Inferior parietal cortex (tissue), 1 donor: ENCODE data around the gene PROSER3.
"Not testable (repeated sequence)": the region's sequence is repeated elsewhere in the genome, so short reads cannot be mapped to it uniquely, and the experiment has no call there.

Experiments used
- DNase-seq: peaks from one replicate; pipeline ENCODE4 v3.0.0-alpha.2; 2016; ENCODE audit errors: extremely low spot score

PROSER3 gene

DNA sequence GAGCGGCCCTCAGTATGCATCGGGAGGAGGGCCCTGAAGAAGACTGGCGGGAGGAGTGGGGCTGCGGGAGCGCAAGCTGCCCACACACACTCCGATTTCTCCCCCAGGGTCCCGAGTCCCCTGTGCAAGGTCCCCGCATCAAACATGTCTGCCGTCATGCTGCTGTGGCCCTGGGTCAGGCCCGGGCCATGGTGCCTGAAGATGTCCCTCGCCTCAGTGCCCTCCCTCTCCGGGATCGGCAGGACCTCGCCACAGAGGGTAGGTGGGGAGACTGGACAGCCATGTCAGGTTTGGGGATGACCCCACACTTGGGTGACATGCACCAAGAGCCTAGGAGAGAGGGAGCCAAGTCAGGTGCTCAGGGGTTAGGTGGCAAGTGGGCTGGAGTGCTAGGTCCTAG, 35.5 kb upstream of the PROSER3 start:
- DNase-seq: no peak

DNA sequence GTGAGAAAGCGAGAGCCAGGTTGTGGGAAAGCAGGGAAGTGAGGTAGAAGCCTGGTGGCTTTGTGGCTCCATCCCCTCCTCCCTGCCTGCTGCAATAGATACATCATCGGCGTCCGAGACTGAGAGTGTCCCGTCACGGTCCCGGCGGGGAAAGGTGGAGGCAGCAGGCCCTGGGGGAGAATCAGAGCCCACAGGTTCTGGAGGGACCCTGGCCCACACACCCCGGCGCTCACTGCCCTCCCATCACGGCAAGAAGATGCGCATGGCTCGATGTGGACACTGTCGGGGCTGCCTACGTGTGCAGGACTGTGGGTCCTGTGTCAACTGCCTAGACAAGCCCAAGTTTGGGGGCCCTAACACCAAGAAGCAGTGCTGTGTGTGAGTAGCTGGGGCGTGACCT, 35.1 kb upstream of the PROSER3 start:
- no peak for DNase-seq

DNA sequence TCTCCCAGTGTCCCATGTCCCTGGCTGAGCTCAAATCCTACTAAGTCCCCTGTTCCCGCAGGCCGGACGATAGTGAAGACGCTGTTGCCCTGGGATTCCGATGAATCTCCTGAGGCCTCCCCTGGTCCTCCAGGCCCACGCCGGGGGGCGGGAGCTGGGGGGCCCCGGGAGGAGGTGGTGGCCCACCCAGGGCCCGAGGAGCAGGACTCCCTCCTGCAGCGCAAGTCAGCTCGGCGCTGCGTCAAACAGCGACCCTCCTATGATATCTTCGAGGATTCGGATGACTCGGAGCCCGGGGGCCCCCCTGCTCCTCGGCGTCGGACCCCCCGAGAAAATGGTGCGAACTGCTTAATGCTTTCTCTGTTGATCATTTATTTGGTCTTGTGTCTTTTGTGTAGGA, 34.3 kb upstream of the PROSER3 start:
- DNase-seq: no peak

DNA sequence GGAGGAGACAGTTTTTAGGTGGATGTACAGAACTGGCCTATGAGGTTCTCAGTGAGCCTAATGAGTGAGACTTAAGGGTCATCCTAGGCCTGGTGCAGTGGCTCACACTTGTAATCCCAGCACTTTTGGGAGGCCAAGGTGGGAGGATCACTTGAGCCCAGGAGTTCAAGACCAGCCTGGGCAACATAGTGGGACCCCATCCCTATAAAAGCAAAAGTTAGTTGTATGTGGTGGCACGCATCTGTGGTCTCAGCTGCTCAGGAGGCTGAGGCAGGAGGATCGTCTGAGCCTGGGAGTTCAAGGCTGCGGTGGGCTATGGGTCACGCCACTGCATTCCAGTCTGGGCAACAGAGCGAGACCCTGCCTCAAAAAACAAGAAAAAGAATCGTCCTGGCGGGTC, 33.8 kb upstream of the PROSER3 start:
- DNase-seq: not testable (repeated sequence)

DNA sequence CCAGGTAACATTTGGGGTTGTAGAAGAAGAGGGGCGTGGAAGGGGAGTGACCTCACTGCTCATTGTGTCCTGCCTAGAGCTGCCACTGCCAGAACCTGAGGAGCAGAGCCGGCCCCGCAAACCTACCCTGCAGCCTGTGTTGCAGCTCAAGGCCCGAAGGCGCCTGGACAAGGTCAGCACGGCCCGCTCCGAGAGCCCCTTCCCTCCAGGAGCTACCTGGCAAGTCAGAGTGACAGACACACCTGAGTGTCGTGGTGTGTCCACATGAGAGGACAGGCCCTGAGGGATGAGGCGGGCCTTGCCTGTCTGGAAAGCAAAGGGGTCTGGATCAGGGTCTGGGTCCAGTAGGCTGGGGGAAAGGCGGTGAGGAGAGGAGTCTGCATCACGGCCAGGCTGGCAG, 33.4 kb upstream of the PROSER3 start:
- no peak for DNase-seq

DNA sequence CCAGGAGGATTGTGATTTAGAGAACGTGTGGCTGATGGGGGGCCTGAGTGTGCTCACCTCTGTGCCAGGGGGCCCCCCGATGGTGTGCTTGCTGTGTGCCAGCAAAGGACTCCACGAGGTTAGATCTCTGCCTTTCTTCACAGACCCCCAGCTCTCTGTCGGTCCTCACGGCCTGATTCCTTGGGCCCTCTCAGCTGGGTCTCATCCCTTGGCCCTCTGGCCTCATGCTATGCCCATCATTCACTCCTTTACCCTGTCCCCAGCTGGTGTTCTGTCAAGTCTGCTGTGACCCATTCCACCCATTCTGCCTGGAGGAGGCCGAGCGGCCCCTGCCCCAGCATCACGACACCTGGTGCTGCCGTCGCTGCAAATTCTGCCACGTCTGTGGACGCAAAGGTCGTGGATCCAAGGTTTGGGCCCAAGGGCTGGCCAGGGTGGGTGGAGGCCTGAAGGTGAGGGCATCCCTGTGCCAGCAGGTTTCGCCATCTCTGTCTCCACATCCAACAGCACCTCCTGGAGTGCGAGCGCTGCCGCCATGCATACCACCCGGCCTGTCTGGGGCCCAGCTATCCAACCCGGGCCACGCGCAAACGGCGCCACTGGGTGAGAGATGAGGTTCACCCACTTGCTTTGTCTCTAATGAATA, 32.6 kb upstream of the PROSER3 start:
- no peak for DNase-seq

DNA sequence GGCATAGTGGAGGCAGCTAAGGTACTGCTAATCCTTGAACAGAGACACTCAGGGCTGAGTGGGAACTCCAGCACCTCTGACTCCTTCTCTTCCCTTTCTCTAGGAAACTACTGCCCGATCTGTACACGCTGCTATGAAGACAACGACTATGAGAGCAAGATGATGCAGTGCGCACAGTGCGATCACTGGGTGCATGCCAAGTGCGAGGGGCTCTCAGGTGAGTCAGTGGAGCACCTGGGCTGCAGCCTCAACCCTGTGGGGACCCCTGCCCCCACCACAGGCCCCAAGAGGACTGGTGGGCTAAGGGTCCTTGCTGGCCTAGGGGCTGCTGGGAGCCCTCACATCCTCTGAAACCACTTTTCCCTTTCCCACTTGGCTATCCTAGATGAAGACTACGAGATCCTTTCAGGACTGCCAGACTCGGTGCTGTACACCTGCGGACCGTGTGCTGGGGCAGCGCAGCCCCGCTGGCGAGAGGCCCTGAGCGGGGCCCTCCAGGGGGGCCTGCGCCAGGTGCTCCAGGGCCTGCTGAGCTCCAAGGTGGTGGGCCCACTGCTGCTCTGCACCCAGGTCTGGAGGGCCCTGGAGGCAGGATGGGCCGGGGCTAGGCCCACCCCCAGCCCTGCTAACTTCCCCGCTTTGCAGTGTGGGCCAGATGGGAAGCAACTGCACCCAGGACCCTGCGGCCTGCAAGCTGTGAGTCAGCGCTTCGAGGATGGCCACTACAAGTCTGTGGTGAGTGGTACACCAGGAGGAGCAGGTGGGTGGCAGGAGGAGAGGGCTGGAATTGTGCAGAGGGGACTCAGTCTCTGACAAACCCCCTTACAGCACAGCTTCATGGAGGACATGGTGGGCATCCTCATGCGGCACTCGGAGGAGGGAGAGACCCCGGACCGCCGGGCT, 30.7 kb upstream of the PROSER3 start:
- no peak for DNase-seq

DNA sequence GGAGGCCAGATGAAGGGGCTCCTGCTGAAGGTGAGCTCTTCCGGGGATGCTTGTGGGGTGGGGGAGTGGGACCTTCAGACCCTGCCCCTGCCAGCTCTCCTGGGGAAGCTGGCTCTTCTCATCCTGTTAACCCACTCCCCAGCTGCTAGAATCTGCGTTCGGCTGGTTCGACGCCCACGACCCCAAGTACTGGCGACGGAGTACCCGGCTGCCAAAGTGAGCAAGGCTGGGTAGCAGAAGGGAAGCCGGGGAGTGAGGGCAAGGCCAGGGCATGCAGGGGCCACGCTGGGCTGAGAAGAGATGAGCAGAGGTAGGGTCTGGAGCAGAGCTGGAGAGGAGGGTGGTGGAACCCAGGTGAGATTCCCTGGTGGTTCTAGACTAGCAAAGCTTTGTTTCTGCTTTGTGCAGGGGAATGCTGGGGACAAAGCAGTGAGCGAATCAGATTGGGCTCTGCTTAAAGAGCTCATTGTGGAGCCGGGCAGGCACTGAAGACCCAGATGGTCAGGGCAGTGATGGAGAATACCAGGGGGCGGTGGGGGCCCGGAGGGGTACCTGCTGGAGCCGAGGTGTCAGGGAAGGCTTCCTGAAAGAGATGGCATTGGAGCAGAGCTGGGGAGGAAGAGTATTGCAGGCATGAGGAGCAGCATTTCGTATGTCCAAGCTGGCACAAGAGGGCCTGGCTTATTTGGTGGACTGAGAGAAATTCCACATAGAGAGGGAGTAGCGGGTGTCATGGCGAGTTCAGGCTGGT, 29.8 kb upstream of the PROSER3 start:
- no peak for DNase-seq

DNA sequence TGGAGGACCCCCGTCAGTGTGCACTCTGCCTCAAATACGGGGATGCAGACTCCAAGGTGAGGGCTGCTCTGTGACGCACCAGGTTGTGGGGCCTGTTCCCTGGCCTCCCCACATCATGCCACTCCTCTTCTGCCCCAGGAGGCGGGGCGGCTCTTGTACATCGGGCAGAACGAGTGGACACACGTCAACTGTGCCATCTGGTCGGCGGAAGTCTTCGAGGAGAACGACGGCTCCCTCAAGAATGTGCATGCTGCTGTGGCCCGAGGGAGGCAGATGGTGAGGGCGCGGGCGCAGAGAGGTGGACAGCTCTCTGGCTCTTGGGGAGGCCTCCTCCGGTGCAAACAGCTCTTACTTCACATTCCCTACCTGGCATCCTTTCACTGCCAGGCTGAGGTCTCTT, 29.0 kb upstream of the PROSER3 start:
- DNase-seq: no peak

DNA sequence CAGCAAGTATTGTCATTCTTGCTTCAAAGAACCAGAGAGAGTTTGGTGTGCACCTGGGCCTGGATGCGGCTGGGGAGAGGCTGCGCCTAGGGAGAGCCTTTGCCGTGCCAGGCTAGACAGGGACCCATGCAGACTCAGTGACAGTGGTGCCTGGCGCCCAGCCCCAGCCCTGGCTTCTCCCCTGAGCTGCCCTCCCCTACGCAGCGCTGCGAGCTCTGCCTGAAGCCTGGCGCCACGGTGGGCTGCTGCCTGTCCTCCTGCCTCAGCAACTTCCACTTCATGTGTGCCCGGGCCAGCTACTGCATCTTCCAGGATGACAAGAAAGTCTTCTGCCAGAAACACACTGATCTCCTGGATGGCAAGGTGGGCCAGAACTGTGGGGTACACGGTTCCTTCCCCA, 28.2 kb upstream of the PROSER3 start:
- no peak for DNase-seq

DNA sequence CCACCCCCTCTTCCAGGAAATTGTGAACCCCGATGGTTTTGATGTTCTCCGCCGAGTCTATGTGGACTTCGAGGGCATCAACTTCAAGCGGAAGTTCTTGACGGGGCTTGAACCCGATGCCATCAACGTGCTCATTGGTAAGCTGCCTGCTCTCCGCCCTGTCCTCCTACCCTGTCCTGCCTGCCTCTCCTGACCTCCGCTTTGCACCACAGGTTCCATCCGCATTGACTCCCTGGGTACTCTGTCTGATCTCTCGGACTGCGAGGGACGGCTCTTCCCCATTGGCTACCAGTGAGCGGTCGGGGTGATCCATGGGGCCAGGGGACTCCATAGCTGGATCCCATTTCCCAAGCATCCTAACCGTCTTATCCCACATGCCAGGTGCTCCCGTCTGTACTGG, 27.6 kb upstream of the PROSER3 start:
- DNase-seq: no peak

DNA sequence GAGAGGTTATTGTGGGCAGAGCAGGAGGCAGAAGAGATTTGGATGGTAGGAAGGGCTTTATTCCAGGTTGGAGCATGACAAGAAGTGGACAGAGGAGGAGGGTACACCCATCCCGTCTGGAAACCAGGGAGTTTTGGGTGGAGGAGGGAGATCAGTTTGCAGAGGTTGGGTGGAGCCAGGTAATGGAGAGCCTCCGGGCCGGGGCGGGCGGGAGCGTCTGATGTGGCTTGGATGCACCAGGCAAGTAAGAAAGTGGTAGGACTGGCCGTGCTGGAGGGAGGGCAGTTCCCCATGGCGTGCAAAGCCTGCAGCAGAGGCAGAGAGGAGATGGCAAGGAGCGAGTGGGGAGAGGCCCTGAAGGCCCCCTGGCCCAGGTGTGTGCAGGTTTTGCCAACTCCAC, 26.6 kb upstream of the PROSER3 start:
- no peak for DNase-seq

DNA sequence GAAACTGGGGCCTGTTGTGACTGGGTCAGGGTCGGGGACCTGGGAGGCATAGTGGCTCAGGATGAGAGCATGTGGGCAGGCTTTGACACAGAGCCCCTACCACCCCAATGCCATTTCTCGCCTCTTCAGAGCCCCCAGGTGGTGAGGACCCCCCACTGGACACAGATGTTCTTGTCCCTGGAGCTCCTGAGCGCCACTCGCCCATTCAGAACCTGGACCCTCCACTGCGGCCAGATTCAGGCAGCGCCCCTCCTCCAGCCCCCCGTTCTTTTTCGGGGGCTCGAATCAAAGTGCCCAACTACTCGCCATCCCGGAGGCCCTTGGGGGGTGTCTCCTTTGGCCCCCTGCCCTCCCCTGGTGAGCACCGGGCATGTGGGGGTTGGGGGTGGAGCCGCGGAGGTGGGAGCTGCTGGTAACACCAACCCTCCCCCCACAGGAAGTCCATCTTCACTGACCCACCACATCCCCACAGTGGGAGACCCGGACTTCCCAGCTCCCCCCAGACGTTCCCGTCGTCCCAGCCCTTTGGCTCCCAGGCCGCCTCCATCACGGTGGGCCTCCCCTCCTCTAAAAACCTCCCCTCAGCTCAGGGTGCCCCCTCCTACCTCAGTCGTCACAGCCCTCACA, 26.1 kb upstream of the PROSER3 start:
- DNase-seq: no peak

DNA sequence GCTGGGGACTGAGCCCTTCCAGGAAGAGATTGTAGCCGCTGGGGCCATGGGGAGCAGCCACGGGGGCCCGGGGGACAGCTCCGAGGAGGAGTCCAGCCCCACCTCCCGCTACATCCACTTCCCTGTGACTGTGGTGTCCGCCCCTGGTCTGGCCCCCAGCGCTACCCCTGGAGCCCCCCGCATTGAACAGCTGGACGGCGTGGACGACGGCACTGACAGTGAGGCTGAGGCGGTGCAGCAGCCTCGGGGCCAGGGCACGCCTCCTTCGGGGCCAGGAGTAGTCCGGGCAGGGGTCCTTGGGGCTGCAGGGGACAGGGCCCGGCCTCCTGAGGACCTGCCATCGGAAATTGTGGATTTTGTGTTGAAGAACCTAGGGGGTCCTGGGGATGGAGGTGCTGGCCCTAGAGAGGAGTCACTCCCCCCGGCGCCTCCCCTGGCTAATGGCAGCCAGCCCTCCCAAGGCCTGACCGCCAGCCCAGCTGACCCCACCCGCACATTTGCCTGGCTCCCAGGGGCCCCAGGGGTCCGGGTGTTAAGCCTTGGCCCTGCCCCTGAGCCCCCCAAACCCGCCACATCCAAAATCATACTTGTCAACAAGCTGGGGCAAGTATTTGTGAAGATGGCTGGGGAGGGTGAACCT, 25.3 kb upstream of the PROSER3 start:
- DNase-seq: no peak

DNA sequence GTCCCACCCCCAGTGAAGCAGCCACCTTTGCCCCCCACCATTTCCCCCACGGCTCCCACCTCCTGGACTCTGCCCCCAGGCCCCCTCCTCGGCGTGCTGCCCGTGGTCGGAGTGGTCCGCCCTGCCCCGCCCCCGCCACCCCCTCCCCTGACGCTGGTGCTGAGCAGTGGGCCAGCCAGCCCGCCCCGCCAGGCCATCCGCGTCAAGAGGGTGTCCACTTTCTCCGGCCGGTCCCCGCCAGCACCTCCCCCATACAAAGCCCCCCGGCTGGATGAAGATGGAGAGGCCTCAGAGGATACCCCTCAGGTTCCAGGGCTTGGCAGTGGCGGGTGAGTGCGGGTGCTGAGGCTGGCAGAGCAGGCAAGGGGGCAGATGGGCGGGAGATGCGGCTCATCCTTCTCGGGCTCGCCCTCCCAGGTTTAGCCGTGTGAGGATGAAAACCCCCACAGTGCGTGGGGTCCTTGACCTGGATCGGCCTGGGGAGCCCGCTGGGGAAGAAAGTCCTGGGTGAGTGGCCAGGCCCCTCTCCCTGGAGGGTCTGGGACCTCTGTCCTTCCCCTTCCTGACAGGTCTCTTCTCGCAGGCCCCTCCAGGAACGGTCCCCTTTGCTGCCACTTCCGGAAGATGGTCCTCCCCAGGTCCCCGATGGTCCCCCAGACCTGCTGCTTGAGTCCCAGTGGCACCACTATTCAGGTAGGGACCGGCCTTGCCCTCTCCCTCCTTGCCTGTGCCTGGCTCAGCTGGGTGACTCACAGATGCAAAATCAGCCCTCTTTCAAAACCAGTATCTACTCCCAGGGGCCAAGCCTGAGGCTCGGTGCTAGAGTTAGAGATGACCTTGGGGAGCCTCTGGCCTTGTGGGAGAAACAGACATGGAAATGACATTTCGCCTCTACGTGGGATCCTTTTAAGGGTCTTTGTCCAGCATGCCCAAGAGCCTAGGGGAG, 24.5 kb upstream of the PROSER3 start:
- no peak for DNase-seq

DNA sequence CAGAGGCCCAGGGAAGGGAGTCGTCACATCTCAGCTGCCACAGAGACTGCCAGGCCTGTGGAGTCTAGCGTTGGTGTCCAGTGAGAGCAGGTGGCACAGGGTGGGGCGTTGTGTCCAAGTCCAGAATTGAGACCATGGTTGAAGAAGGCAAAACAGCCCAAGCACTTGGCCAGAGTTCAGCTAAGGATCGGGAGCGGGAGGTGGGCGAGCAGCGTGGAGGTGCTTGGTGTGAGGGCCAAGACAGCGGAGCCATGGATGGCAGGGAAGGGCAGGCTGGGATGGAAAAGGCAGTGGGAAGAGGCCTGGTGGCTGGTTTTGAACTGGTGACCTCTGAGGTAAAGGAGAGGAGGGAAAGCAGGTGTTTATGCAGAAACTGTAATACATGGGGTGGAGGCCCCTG, 23.7 kb upstream of the PROSER3 start:
- DNase-seq: no peak

DNA sequence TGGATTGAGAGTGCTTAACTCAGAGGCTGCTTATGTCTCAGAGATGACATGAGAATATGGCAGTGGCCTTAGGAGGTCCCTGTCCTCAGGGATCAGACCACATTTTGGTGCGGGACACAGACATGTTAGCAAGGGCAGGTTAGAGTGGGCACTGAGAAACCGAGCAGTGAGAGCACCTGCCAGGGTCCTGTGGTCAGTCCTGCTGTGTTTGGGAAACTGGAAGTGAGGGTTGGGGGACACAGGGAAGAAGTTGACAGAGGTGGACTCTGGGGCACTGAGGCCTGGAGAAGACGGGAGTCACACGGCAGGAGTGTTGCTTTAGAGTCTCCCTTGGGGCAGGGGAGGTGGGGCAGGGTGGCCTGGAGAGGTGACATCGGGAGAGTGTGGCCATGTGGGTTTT, 23.1 kb upstream of the PROSER3 start:
- no peak for DNase-seq

DNA sequence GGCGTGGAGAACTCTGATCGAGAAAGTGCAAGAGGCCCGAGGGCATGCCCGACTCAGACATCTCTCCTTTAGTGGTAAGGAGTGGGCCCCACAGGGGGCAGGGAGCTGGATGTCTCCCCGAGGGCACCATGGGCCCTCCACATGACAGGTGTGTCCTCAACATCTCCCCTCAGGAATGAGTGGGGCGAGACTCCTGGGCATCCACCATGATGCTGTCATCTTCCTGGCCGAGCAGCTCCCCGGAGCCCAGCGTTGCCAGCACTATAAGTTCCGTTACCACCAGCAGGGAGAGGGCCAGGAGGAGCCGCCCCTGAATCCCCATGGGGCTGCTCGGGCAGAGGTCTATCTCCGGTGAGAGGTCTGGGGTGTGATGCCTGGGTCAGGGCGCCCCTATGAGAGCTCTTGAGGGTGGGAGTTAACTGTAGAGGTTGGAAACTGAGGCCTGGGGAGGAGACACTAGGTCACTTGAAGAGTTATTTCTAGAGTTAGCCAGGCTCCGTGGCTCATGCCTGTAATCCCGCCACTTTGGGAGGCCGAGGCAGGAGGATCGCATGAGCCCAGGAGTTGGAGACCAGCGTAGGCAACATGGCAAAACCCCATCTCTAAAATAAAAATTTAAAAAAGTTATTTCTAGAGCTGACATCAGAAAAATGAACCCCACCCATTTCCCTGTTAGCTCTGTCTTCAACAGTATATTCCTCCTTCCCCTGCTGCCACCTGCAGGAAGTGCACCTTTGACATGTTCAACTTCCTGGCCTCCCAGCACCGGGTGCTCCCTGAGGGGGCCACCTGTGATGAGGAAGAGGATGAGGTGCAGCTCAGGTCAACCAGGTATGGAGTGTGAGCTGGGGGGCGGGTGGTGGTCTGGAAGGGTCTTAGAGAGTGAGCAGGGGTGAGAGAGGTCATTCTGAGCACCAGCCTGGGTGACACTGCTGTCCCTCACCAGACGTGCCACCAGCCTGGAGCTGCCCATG, 20.8 kb upstream of the PROSER3 start:
- no peak for DNase-seq
